Measurements from ENCODE around the gene NTN5.
"Not testable (repeated sequence)": the region's sequence is repeated elsewhere in the genome, so short reads cannot be mapped to it uniquely, and the experiment has no call there.

NTN5 gene

GRCh38 chr19:48672994-48673393 lies at the start of gene NTN5:
Gene NTN5, minus strand, starts transcription at chr19:48673017. Its CDS starts 2,031 bp downstream, at chr19:48670986.
- Histone ChIP-seq H3K27me3 (no peaks in the 10 kb centered on the region), H3K9ac (peak within 1 kb of the TSS in 1 of 11 experiments; percentile 41; a peak in 4 of 22 replicates), H3K4me2 (peak within 1 kb of the TSS in 3 of 11 experiments; percentile 5 to 19 (median 15); a peak in 3 of 22 replicates)

GRCh38 chr19:48722196-48722708 lies 49.4 kb upstream of the NTN5 start:
- Histone ChIP-seq H3K27me3 (no peaks in the 10 kb centered on the region), H3K27ac (no peak overlapping the region), H3K4me1 (peaks cover 33 to 61% (median 55%) of the 10 kb centered on the region in 10 experiments), H3K36me3 (peaks cover 0 to 51% (median 39%) of the 10 kb centered on the region in 11 experiments; a peak in 19 of 22 replicates), H3K9me3 (replicated peaks in 1 of 11) (peaks cover 14 to 23% (median 16%) of the 10 kb centered on the region in 11 experiments; a peak in 21 of 22 replicates), H4K20me1 (no peaks in the 10 kb centered on the region), H3K4me3 (no peak overlapping the region), H3K9ac (no peak overlapping the region), H3K4me2 (no peak overlapping the region)
- TF ChIP-seq Cebpa-rat (IDR thresholded peaks at IDR 0.05), result no peak

More at GRCh38 chr19:48672994-48673393, at the start of gene NTN5:
- Histone ChIP-seq H3K4me3 (no peak within 1 kb of the TSS), H3K36me3 (no peaks in the 10 kb centered on the region), H3K9me3 (replicated peaks in 1 of 11) (no peaks in the 10 kb centered on the region), H3K27ac (peak within 1 kb of the TSS in 2 of 11 experiments; percentile 23 to 29; a peak in 2 of 22 replicates), H3K4me1 (peaks cover 8 to 29% (median 19%) of the 10 kb centered on the region in 10 experiments; a peak in 19 of 20 replicates), H4K20me1 (no peaks in the 10 kb centered on the region)
- no peak for TF ChIP-seq Cebpa-rat (IDR thresholded peaks at IDR 0.05)

- peaks cover 21 to 53% (median 41%) of the 10 kb centered on the region in 10 experiments for H3K4me1 ChIP-seq
- H3K9me3 ChIP-seq (replicated peaks in 1 of 11), result peaks cover 0 to 8% (median under 1%) of the 10 kb centered on the region in 11 experiments; a peak in 16 of 22 replicates
- peak overlapping the region; percentile 65 to 93 (median 79) for H3K4me2 ChIP-seq
- H3K36me3 ChIP-seq, result peaks cover 0 to 36% (median 26%) of the 10 kb centered on the region in 11 experiments; a peak in 14 of 22 replicates
- TF ChIP-seq Cebpa-rat (IDR thresholded peaks at IDR 0.05), result no peak
- H3K27ac ChIP-seq, result peak overlapping the region; percentile 14 to 90 (median 81); a peak in 21 of 22 replicates
- no peaks in the 10 kb centered on the region for H3K27me3 ChIP-seq
- H4K20me1 ChIP-seq, result no peaks in the 10 kb centered on the region
- H3K4me3 ChIP-seq, result peak overlapping the region; percentile 47 to 72 (median 59)
- H3K9ac ChIP-seq, result peak overlapping the region; percentile 23 to 85 (median 79); a peak in 21 of 22 replicates
Measured at GRCh38 chr19:48720613-48721296, 47.9 kb upstream of the NTN5 start.

- Histone ChIP-seq H4K20me1 (no peaks in the 10 kb centered on the region), H3K36me3 (peaks cover 0 to 35% (median 26%) of the 10 kb centered on the region in 11 experiments; a peak in 14 of 22 replicates), H3K4me1 (peaks cover 21 to 53% (median 41%) of the 10 kb centered on the region in 10 experiments), H3K9me3 (replicated peaks in 1 of 11) (peaks cover 0 to 3% (median 0%) of the 10 kb centered on the region in 11 experiments; a peak in 1 of 22 replicates), H3K9ac (peak overlapping the region in 9 of 11 experiments; percentile 70 to 85 (median 80); a peak in 17 of 22 replicates), H3K27me3 (no peaks in the 10 kb centered on the region), H3K4me3 (peak overlapping the region; percentile 47 to 72 (median 59); a peak in 19 of 20 replicates), H3K27ac (peak overlapping the region; percentile 14 to 90 (median 81); a peak in 19 of 22 replicates), H3K4me2 (peak overlapping the region; percentile 65 to 93 (median 79))
- no peak for TF ChIP-seq Cebpa-rat (IDR thresholded peaks at IDR 0.05)
Measured at GRCh38 chr19:48720251-48720612, 47.4 kb upstream of the NTN5 start.

GRCh38 chr19:48719263-48720171 lies 46.7 kb upstream of the NTN5 start, which contains the start of gene MAMSTR:
Gene MAMSTR, minus strand, starts transcription at chr19:48719725. Its CDS starts 694 bp downstream, at chr19:48719031.
- Histone ChIP-seq H3K27me3 (no peaks in the 10 kb centered on the region), H3K9ac (peak within 1 kb of the TSS in 9 of 11 experiments; percentile 70 to 85 (median 80); a peak in 18 of 22 replicates), H3K4me1 (peaks cover 21 to 54% (median 42%) of the 10 kb centered on the region in 10 experiments), H3K36me3 (peaks cover 0 to 33% (median 24%) of the 10 kb centered on the region in 11 experiments; a peak in 14 of 22 replicates), H3K4me2 (peak within 1 kb of the TSS; percentile 65 to 93 (median 79)), H4K20me1 (no peaks in the 10 kb centered on the region), H3K9me3 (replicated peaks in 1 of 11) (no peaks in the 10 kb centered on the region), H3K4me3 (peak within 1 kb of the TSS; percentile 47 to 72 (median 59); a peak in 19 of 20 replicates), H3K27ac (peak within 1 kb of the TSS; percentile 14 to 90 (median 81); a peak in 20 of 22 replicates)
- no peak for TF ChIP-seq Cebpa-rat (IDR thresholded peaks at IDR 0.05)

- H4K20me1 ChIP-seq, result no peaks in the 10 kb centered on the region
- no peak for TF ChIP-seq Cebpa-rat (IDR thresholded peaks at IDR 0.05)
- H3K9ac ChIP-seq, result peak overlapping the region in 2 of 11 experiments; percentile 16 to 82; a peak in 2 of 22 replicates
- peaks cover 18 to 47% (median 38%) of the 10 kb centered on the region in 10 experiments for H3K4me1 ChIP-seq
- peak overlapping the region in 5 of 11 experiments; percentile 65 to 93 (median 79); a peak in 6 of 22 replicates for H3K4me2 ChIP-seq
- peaks cover 0 to 25% (median 19%) of the 10 kb centered on the region in 11 experiments; a peak in 13 of 22 replicates for H3K36me3 ChIP-seq
- H3K27ac ChIP-seq, result peak overlapping the region in 2 of 11 experiments; percentile 16 to 72; a peak in 3 of 22 replicates
- H3K4me3 ChIP-seq, result no peak overlapping the region
- no peaks in the 10 kb centered on the region for H3K27me3 ChIP-seq
- H3K9me3 ChIP-seq (replicated peaks in 1 of 11), result no peaks in the 10 kb centered on the region
Measured at GRCh38 chr19:48718711-48719231, 46.0 kb upstream of the NTN5 start.

- H3K9me3 ChIP-seq (replicated peaks in 1 of 11); H3K27ac ChIP-seq; H4K20me1 ChIP-seq; H3K27me3 ChIP-seq; H3K4me3 ChIP-seq; H3K4me2 ChIP-seq; H3K9ac ChIP-seq: not testable (repeated sequence)
- H3K36me3 ChIP-seq, result peaks cover 0 to 19% (median 15%) of the 10 kb centered on the region in 11 experiments; a peak in 13 of 22 replicates
- H3K4me1 ChIP-seq, result peaks cover 23 to 52% (median 44%) of the 10 kb centered on the region in 10 experiments
Measured at GRCh38 chr19:48718106-48718505, 45.3 kb upstream of the NTN5 start.
